ENCODE results near the gene PCBP4. TPM values are rescaled to one million over a fixed set of nuclear protein-coding genes. Genes with fewer than 3 reads are reported as not detected.
A peak's percentile ranks its signal among the peaks of the same experiment; 100 is the strongest.
"Not testable (repeated sequence)": the region's sequence is repeated elsewhere in the genome, so short reads cannot be mapped to it uniquely, and the experiment has no call there.

The PCBP4 gene
- total and polyA plus RNA-seq, 4 experiments from 2014 or later: 13.0 to 20.5 (median 19.1) TPM

GRCh38 chr3:51995346-51996163 lies 28.3 kb upstream of the PCBP4 start, which contains the start of gene RPL29:
RPL29 (minus strand) TSS chr3:51995895; CDS start chr3:51995461, 434 bp downstream.
- intact Hi-C loops (cut with micrococcal nuclease): loop anchor here (1.0 to 5.0 kb wide), 4 partner anchors 21 to 493 kb away; partner anchors contain the start of genes ABHD14B, DCAF1, PARP3 and POC1A
- peak; percentile 91 to 94 (median 94) for DNase-seq
- Histone ChIP-seq H3K4me1 (ENCODE audit: insufficient read depth, low read length) (peaks cover 30% of the 10 kb centered on the region), H3K27ac (ENCODE audit: low read depth, low read length) (peak within 1 kb of the TSS; percentile 91), H3K36me3 (ENCODE audit: insufficient read depth, low read length) (peaks cover 19% of the 10 kb centered on the region), H3K27me3 (ENCODE audit: insufficient read depth, low read length) (no peaks in the 10 kb centered on the region), H3K4me3 (ENCODE audit: low read length in 2 of 2) (peak within 1 kb of the TSS; percentile 94 to 95), H3K9me3 (ENCODE audit: control insufficient read depth in 1 of 2, low read length in 2 of 2) (no peaks in the 10 kb centered on the region)
- Mint-ChIP-seq H3K4me1 (peaks cover 16 to 45% (median 29%) of the 10 kb centered on the region in 4 donors), H3K4me3 (peak within 1 kb of the TSS; percentile 99 to 100 (median 100)), H3K36me3 (peaks cover 23 to 32% of the 10 kb centered on the region in 2 donors), H3K27ac (peak within 1 kb of the TSS; percentile 99 to 100 (median 100)), H3K9me3 (no peaks in the 10 kb centered on the region), H3K27me3 (no peaks in the 10 kb centered on the region)
- CTCF ChIA-PET (ENCODE audit: partially characterized antibody): interaction anchor here (0.9 to 5.9 kb wide), 8 partner anchors 12 to 149 kb away, joined by 3 to 29 read pairs (median 8); partner anchors contain the start of genes ABHD14A, ABHD14B, ACY1 and DUSP7
- POLR2A ChIA-PET (ENCODE audit: partially characterized antibody): interaction anchor here (0.7 to 3.3 kb wide), 20 partner anchors 9 to 540 kb away, joined by 3 to 59 read pairs (median 4); partner anchors contain the start of genes ABHD14A, ABHD14B, ACY1 and DUSP7

GRCh38 chr3:51994530-51994929 lies 27.3 kb upstream of the PCBP4 start:
- Histone ChIP-seq H3K4me3 (ENCODE audit: low read length in 2 of 2) (peak overlapping the region; percentile 94 to 95), H3K4me1 (ENCODE audit: insufficient read depth, low read length) (peaks cover 30% of the 10 kb centered on the region), H3K36me3 (ENCODE audit: insufficient read depth, low read length) (peaks cover 19% of the 10 kb centered on the region), H3K9me3 (ENCODE audit: control insufficient read depth in 1 of 2, low read length in 2 of 2) (no peaks in the 10 kb centered on the region), H3K27me3 (ENCODE audit: insufficient read depth, low read length) (no peaks in the 10 kb centered on the region), H3K27ac (ENCODE audit: low read depth, low read length) (peak overlapping the region; percentile 91)
- peak overlapping the region; percentile 99 to 100 (median 100) for H3K27ac Mint-ChIP-seq
- H3K4me1 Mint-ChIP-seq: peaks cover 16 to 45% (median 29%) of the 10 kb centered on the region in 4 donors
- H3K36me3 Mint-ChIP-seq: peaks cover 23 to 32% of the 10 kb centered on the region in 2 donors
- no peak for DNase-seq
- intact Hi-C loops (cut with micrococcal nuclease): no loop called here
- no peaks in the 10 kb centered on the region for H3K9me3 Mint-ChIP-seq
- POLR2A ChIA-PET (ENCODE audit: partially characterized antibody): interaction anchor here (1.7 to 3.3 kb wide), 7 partner anchors 11 to 323 kb away, joined by 4 to 59 read pairs (median 31); partner anchors contain the start of genes ABHD14A, ABHD14B, ACY1 and DUSP7
- peak overlapping the region; percentile 99 to 100 (median 100) for H3K4me3 Mint-ChIP-seq
- H3K27me3 Mint-ChIP-seq: no peaks in the 10 kb centered on the region
- CTCF ChIA-PET (ENCODE audit: partially characterized antibody): interaction anchor here (2.1 to 5.9 kb wide), 4 partner anchors 11 to 148 kb away, joined by 9 to 29 read pairs (median 16); partner anchors contain the start of genes ABHD14A, ABHD14B, ACY1 and PARP3

GRCh38 chr3:51993657-51994056 lies 26.4 kb upstream of the PCBP4 start:
- CTCF ChIA-PET (ENCODE audit: partially characterized antibody): interaction anchor here (1.2 to 5.9 kb wide), 4 partner anchors 8 to 149 kb away, joined by 3 to 29 read pairs (median 16); partner anchors contain the start of genes ABHD14A, ABHD14B and ACY1
- Histone ChIP-seq H3K4me1 (ENCODE audit: insufficient read depth, low read length) (peaks cover 30% of the 10 kb centered on the region), H3K36me3 (ENCODE audit: insufficient read depth, low read length) (peaks cover 19% of the 10 kb centered on the region), H3K27ac (ENCODE audit: low read depth, low read length) (peak overlapping the region; percentile 91)
- H3K9me3 Mint-ChIP-seq; H3K27me3 Mint-ChIP-seq; H3K9me3 ChIP-seq (ENCODE audit: control insufficient read depth in 1 of 2, low read length in 2 of 2); DNase-seq; intact Hi-C loops (cut with micrococcal nuclease); H3K27me3 ChIP-seq (ENCODE audit: insufficient read depth, low read length); H3K4me3 ChIP-seq (ENCODE audit: low read length in 2 of 2): not testable (repeated sequence)
- POLR2A ChIA-PET (ENCODE audit: partially characterized antibody): interaction anchor here (2.7 to 3.3 kb wide), 2 partner anchors 10 to 19 kb away, joined by 53 to 59 read pairs; partner anchors contain the start of genes ABHD14A, ABHD14B and ACY1
- H3K4me3 Mint-ChIP-seq: peak overlapping the region in 4 of 8 donors; percentile 26 to 55 (median 42)
- peaks cover 23 to 32% of the 10 kb centered on the region in 2 donors for H3K36me3 Mint-ChIP-seq
- peaks cover 16 to 45% (median 29%) of the 10 kb centered on the region in 4 donors for H3K4me1 Mint-ChIP-seq
- peak overlapping the region in 4 of 7 donors; percentile 63 to 100 (median 89) for H3K27ac Mint-ChIP-seq

- Histone ChIP-seq H3K27ac (ENCODE audit: low read depth, low read length) (no peak overlapping the region), H3K36me3 (ENCODE audit: insufficient read depth, low read length) (peaks cover 19% of the 10 kb centered on the region), H3K4me3 (ENCODE audit: low read length in 2 of 2) (no peak overlapping the region), H3K27me3 (ENCODE audit: insufficient read depth, low read length) (no peaks in the 10 kb centered on the region), H3K4me1 (ENCODE audit: insufficient read depth, low read length) (peaks cover 30% of the 10 kb centered on the region), H3K9me3 (ENCODE audit: control insufficient read depth in 1 of 2, low read length in 2 of 2) (no peaks in the 10 kb centered on the region)
- Mint-ChIP-seq H3K4me1 (peaks cover 16 to 45% (median 29%) of the 10 kb centered on the region in 4 donors), H3K4me3 (no peak overlapping the region), H3K27me3 (no peaks in the 10 kb centered on the region), H3K27ac (peak overlapping the region in 3 of 7 donors; percentile 50 to 99 (median 52)), H3K9me3 (no peaks in the 10 kb centered on the region), H3K36me3 (peaks cover 23 to 32% of the 10 kb centered on the region in 2 donors)
- CTCF ChIA-PET (ENCODE audit: partially characterized antibody): interaction anchor here (1.2 to 5.9 kb wide), 2 partner anchors 9 kb away, joined by 3 to 29 read pairs; partner anchors contain the start of gene ACY1
- intact Hi-C loops (cut with micrococcal nuclease): no loop called here
- POLR2A ChIA-PET (ENCODE audit: partially characterized antibody): interaction anchor here (0.6 to 2.9 kb wide), 4 partner anchors 10 to 156 kb away, joined by 3 to 23 read pairs (median 8); partner anchors contain the start of genes ABHD14A, ABHD14B and ACY1
- no peak for DNase-seq
Measured at GRCh38 chr3:51992017-51992682, 24.9 kb upstream of the PCBP4 start.

GRCh38 chr3:51990501-51990971 lies 23.3 kb upstream of the PCBP4 start:
- DNase-seq; intact Hi-C loops (cut with micrococcal nuclease); H3K9me3 ChIP-seq (ENCODE audit: control insufficient read depth in 1 of 2, low read length in 2 of 2); H3K4me3 Mint-ChIP-seq; H3K27me3 Mint-ChIP-seq; H3K27ac ChIP-seq (ENCODE audit: low read depth, low read length); H3K27me3 ChIP-seq (ENCODE audit: insufficient read depth, low read length); H3K9me3 Mint-ChIP-seq; H3K4me3 ChIP-seq (ENCODE audit: low read length in 2 of 2); H3K27ac Mint-ChIP-seq: not testable (repeated sequence)
- ChIA-PET CTCF (ENCODE audit: partially characterized antibody) (interaction anchor here (5.9 kb wide), 1 partner anchor 7 kb away, joined by 29 read pairs; the partner anchor contains the start of gene ACY1), POLR2A (ENCODE audit: partially characterized antibody) (interaction anchor here (2.9 kb wide), 1 partner anchor 8 kb away, joined by 23 read pairs; the partner anchor contains the start of gene ACY1)
- Histone ChIP-seq H3K4me1 (ENCODE audit: insufficient read depth, low read length) (peaks cover 28% of the 10 kb centered on the region), H3K36me3 (ENCODE audit: insufficient read depth, low read length) (peaks cover 19% of the 10 kb centered on the region)
- H3K4me1 Mint-ChIP-seq: peaks cover 12 to 40% (median 24%) of the 10 kb centered on the region in 4 donors
- H3K36me3 Mint-ChIP-seq: peaks cover 21 to 29% of the 10 kb centered on the region in 2 donors

- H3K36me3 Mint-ChIP-seq: peaks cover 8 to 13% of the 10 kb centered on the region in 2 donors
- H3K27me3 ChIP-seq (ENCODE audit: insufficient read depth, low read length): no peaks in the 10 kb centered on the region
- peaks cover 6% of the 10 kb centered on the region for H3K36me3 ChIP-seq (ENCODE audit: insufficient read depth, low read length)
- H3K27ac Mint-ChIP-seq: peak overlapping the region in 5 of 7 donors; percentile 22 to 69 (median 65)
- no peak for DNase-seq
- POLR2A ChIA-PET (ENCODE audit: partially characterized antibody): no interaction called here
- H3K4me3 Mint-ChIP-seq: no peak overlapping the region
- CTCF ChIA-PET (ENCODE audit: partially characterized antibody): no interaction called here
- H3K9me3 Mint-ChIP-seq: no peaks in the 10 kb centered on the region
- no peak overlapping the region for H3K4me3 ChIP-seq (ENCODE audit: low read length in 2 of 2)
- peaks cover 15% of the 10 kb centered on the region for H3K4me1 ChIP-seq (ENCODE audit: insufficient read depth, low read length)
- intact Hi-C loops (cut with micrococcal nuclease): no loop called here
- H3K27ac ChIP-seq (ENCODE audit: low read depth, low read length): no peak overlapping the region
- peaks cover 3 to 26% (median 12%) of the 10 kb centered on the region in 4 donors for H3K4me1 Mint-ChIP-seq
- H3K9me3 ChIP-seq (ENCODE audit: control insufficient read depth in 1 of 2, low read length in 2 of 2): no peaks in the 10 kb centered on the region
- no peaks in the 10 kb centered on the region for H3K27me3 Mint-ChIP-seq
Measured at GRCh38 chr3:51988286-51989146, 21.3 kb upstream of the PCBP4 start.

All from CD4-positive, alpha-beta memory T cell (primary cell).